Measurements from ENCODE around the gene XIAP. TPM values are rescaled to one million over a fixed set of nuclear protein-coding genes. Genes with fewer than 3 reads are reported as not detected.
A peak's percentile ranks its signal among the peaks of the same experiment; 100 is the strongest.

The XIAP gene
- total and polyA plus RNA-seq, 9 of the 15 experiments (the other 6 are each of a cell fraction or from before 2014, with no cell fraction given) = 5.7 to 40.5 (median 19.8) TPM

DNA sequence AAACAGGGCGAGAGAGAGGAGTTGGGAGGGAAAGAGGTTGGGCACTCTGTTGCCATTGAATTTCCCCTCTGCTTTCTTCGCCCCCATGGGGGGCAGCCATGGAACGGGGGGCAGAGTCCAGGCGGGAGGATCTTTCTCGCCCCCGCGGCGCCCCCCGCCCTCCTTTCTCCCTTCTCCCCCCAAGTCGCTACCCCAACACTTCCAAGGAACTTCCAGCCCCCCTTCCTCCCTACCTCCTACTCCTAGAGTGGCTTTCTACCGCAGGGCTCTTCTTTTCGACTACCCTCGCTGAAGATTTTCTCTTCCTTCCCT is 101.1 kb downstream of the XIAP start (continued):
- TF ChIP-seq, protein P1, sequence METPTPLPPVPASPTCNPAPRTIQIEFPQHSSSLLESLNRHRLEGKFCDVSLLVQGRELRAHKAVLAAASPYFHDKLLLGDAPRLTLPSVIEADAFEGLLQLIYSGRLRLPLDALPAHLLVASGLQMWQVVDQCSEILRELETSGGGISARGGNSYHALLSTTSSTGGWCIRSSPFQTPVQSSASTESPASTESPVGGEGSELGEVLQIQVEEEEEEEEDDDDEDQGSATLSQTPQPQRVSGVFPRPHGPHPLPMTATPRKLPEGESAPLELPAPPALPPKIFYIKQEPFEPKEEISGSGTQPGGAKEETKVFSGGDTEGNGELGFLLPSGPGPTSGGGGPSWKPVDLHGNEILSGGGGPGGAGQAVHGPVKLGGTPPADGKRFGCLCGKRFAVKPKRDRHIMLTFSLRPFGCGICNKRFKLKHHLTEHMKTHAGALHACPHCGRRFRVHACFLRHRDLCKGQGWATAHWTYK (CRISPR knock-in tag; IDR thresholded peaks at IDR 0.05) = no peak
- TF ChIP-seq HMG20B (CRISPR knock-in tag; IDR thresholded peaks at IDR 0.05) (no peak), ZNF431 (CRISPR knock-in tag; IDR thresholded peaks at IDR 0.05) (no peak), HNRNPLL (IDR thresholded peaks at IDR 0.05; ENCODE audit: low read depth, low read length, poor library complexity, severe bottlenecking) (no peak), ZNF253 (CRISPR knock-in tag; conservative IDR thresholded peaks at IDR 0.05) (no peak), RB1 (IDR thresholded peaks at IDR 0.05; ENCODE audit: low read depth) (no peak), GTF2E2 (tag; IDR thresholded peaks at IDR 0.05) (0 out of 2 replicates have a peak, but pooled peaks have one; percentile 12), EWSR1 (IDR thresholded peaks at IDR 0.05; ENCODE audit: borderline replicate concordance, low read depth, partially characterized antibody) (no peak), ZNF263 (CRISPR knock-in tag; IDR thresholded peaks at IDR 0.05; ENCODE audit: borderline replicate concordance) (no peak), DIDO1 (tag; IDR thresholded peaks at IDR 0.05; ENCODE audit: low read depth) (no peak), KDM5B (IDR thresholded peaks at IDR 0.05; ENCODE audit: insufficient replicate concordance, low read depth, low read length) (no peak), ZNF24 (IDR thresholded peaks at IDR 0.05) (no peak), NFRKB (IDR thresholded peaks at IDR 0.05; ENCODE audit: low read depth) (peak; percentile 85; the same call in 1 of the 2 replicates), RFX1 (IDR thresholded peaks at IDR 0.05) (no peak), ZNF121 (CRISPR knock-in tag; conservative IDR thresholded peaks at IDR 0.05) (no peak), TAF7 (tag; IDR thresholded peaks at IDR 0.05) (no peak), ZNF212 (CRISPR knock-in tag; IDR thresholded peaks at IDR 0.05) (no peak), ZBTB7A (IDR thresholded peaks at IDR 0.05; ENCODE audit: borderline replicate concordance, control insufficient read depth, low read depth, low read length) (no peak; the same call in 1 of the 2 replicates), RHOXF2B (CRISPR knock-in tag; conservative IDR thresholded peaks at IDR 0.05) (no peak)
- TF ChIP-seq, protein P2, sequence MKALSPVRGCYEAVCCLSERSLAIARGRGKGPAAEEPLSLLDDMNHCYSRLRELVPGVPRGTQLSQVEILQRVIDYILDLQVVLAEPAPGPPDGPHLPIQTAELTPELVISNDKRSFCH (CRISPR knock-in tag; IDR thresholded peaks at IDR 0.05) = no peak
- TF ChIP-seq, protein P2 (tag; IDR thresholded peaks at IDR 0.05) = no peak
- TF ChIP-seq, protein P3, sequence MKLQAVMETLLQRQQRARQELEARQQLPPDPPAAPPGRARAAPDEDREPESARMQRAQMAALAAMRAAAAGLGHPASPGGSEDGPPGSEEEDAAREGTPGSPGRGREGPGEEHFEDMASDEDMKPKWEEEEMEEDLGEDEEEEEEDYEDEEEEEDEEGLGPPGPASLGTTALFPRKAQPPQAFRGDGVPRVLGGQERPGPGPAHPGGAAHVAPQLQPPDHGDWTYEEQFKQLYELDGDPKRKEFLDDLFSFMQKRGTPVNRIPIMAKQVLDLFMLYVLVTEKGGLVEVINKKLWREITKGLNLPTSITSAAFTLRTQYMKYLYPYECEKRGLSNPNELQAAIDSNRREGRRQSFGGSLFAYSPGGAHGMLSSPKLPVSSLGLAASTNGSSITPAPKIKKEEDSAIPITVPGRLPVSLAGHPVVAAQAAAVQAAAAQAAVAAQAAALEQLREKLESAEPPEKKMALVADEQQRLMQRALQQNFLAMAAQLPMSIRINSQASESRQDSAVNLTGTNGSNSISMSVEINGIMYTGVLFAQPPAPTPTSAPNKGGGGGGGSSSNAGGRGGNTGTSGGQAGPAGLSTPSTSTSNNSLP (IDR thresholded peaks at IDR 0.05; ENCODE audit: borderline replicate concordance, low read depth, low read length) = no peak
- TF ChIP-seq, protein P4, sequence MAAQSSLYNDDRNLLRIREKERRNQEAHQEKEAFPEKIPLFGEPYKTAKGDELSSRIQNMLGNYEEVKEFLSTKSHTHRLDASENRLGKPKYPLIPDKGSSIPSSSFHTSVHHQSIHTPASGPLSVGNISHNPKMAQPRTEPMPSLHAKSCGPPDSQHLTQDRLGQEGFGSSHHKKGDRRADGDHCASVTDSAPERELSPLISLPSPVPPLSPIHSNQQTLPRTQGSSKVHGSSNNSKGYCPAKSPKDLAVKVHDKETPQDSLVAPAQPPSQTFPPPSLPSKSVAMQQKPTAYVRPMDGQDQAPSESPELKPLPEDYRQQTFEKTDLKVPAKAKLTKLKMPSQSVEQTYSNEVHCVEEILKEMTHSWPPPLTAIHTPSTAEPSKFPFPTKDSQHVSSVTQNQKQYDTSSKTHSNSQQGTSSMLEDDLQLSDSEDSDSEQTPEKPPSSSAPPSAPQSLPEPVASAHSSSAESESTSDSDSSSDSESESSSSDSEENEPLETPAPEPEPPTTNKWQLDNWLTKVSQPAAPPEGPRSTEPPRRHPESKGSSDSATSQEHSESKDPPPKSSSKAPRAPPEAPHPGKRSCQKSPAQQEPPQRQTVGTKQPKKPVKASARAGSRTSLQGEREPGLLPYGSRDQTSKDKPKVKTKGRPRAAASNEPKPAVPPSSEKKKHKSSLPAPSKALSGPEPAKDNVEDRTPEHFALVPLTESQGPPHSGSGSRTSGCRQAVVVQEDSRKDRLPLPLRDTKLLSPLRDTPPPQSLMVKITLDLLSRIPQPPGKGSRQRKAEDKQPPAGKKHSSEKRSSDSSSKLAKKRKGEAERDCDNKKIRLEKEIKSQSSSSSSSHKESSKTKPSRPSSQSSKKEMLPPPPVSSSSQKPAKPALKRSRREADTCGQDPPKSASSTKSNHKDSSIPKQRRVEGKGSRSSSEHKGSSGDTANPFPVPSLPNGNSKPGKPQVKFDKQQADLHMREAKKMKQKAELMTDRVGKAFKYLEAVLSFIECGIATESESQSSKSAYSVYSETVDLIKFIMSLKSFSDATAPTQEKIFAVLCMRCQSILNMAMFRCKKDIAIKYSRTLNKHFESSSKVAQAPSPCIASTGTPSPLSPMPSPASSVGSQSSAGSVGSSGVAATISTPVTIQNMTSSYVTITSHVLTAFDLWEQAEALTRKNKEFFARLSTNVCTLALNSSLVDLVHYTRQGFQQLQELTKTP (IDR thresholded peaks at IDR 0.05; ENCODE audit: low read depth in 1 of 2, partially characterized antibody in 2 of 2) = no peak
